HG03378 (cell line): ENCODE data around the gene GPR157.

Source experiments
- ATAC-seq: cut with Tn5 transposase; IDR thresholded peaks from one replicate; pipeline ENCODE4 v1.9.1; 2021; ENCODE audit warnings: mild to moderate bottlenecking, moderate library complexity; ENCODE audit not compliant: unreplicated experiment

The GPR157 gene

GRCh38 chr1:9066945-9067807 lies 61.7 kb downstream of the GPR157 start:
- ATAC-seq = no peak

GRCh38 chr1:9065213-9065751 lies 63.6 kb downstream of the GPR157 start:
- ATAC-seq = no peak

GRCh38 chr1:9062846-9063245 lies 66.1 kb downstream of the GPR157 start:
- no peak for ATAC-seq

GRCh38 chr1:9062021-9062471 lies 66.9 kb downstream of the GPR157 start:
- ATAC-seq = no peak

- ATAC-seq = no peak
Measured at GRCh38 chr1:9061252-9061960, 67.5 kb downstream of the GPR157 start.

GRCh38 chr1:9059891-9060744 lies 68.8 kb downstream of the GPR157 start:
- ATAC-seq = no peak

- ATAC-seq = no peak
Measured at GRCh38 chr1:9058465-9058864, 70.4 kb downstream of the GPR157 start.

GRCh38 chr1:9057851-9058250 lies 71.1 kb downstream of the GPR157 start:
- no peak for ATAC-seq

- no peak for ATAC-seq
Measured at GRCh38 chr1:9052272-9053049, 76.4 kb downstream of the GPR157 start.

- no peak for ATAC-seq
Measured at GRCh38 chr1:9051379-9051778, 77.5 kb downstream of the GPR157 start.

- no peak for ATAC-seq
Measured at GRCh38 chr1:9050803-9051202, 78.1 kb downstream of the GPR157 start.
